ENCODE measurements around the gene ERAL1.
"Not testable (repeated sequence)": the region's sequence is repeated elsewhere in the genome, so short reads cannot be mapped to it uniquely, and the experiment has no call there.

The ERAL1 gene

DNA sequence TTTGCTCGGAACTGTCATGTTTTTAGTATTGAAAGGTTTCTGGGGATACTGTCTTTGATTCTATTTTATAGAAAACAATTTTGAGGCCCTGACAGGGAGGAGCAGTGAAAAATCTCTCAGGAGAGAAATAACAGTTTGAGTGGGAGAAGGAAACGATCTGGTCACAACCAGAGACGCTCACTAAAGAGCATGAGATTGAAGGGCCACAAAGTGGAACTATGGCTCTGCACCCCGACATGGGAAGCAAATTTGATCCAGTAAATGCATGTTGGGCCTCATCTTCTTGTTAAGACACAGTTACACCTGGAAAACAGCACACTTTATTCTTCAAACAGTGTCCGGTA, 492 bp downstream of the ERAL1 start:
- no peak for DNase-seq

DNA sequence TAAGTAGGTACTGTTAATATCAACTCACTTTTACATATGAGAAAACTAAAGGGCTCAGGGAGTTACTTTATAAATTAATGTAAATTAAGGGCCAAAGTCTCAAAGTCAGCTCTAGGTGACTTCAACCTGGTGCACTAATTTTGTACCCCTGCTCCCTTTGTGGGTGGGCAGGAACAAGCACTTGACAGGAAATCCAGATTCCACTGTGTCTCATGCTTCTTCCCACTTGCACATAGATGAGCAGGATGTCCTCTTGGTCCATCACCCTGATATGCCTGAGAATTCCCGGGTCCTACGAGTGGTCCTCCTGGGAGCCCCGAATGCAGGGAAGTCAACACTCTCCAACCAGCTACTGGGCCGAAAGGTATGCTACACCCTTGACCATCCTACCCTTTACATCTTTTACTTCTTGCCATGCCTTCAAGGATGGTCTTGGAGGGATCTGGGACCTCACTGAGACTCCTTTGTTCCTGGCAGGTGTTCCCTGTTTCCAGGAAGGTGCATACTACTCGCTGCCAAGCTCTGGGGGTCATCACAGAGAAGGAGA, 1.3 kb downstream of the ERAL1 start:
- DNase-seq = no peak

DNA sequence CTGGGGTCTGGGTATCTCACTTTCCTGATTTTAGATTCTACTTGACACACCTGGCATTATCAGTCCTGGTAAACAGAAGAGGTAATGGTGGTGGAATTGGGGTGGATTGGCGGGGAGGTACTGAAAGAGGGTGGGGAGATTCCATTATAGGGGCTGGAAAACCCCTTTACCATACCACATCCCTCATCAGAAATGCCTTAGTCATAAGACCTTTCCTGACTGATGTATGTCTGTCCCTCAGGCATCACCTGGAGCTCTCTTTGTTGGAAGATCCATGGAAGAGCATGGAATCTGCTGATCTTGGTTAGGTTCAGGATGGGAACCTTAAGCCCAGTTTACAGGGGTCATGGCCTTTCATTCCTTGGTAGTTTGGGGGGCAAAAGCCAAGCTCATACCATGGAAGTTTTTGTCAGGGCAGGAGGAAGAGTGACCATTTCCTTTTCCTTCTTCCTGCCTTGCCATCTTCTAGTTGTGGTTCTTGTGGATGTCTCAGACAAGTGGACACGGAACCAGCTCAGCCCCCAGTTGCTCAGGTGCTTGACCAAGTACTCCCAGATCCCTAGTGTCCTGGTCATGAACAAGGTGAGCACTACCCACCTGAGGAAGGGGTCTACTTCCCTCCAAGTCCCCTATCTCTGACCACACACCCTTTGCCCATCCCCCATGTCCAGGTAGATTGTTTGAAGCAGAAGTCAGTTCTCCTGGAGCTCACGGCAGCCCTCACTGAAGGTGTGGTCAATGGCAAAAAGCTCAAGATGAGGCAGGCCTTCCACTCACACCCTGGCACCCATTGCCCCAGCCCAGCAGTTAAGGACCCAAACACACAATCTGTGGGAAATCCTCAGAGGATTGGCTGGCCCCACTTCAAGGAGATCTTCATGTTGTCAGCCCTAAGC, 3.3 kb downstream of the ERAL1 start:
- DNase-seq = no peak

DNA sequence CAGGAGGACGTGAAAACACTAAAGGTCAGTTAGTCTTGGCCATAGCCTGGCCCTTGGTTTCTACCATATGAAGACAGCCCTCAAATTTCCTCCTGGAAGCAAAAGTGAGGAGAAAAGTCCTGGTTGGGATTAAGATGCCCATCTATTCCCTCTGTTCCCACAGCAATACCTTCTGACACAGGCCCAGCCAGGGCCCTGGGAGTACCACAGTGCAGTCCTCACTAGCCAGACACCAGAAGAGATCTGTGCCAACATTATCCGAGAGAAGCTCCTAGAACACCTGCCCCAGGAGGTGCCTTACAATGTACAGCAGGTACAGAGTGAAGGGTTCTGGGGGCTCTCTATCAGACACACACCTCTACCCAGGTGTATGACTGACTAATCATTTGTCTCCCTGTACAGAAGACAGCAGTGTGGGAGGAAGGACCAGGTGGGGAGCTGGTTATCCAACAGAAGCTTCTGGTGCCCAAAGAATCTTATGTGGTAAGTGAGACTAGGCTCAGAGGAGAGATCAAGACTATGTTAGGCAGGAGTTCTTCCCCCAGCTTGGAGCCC, 4.1 kb downstream of the ERAL1 start:
- no peak for DNase-seq

DNA sequence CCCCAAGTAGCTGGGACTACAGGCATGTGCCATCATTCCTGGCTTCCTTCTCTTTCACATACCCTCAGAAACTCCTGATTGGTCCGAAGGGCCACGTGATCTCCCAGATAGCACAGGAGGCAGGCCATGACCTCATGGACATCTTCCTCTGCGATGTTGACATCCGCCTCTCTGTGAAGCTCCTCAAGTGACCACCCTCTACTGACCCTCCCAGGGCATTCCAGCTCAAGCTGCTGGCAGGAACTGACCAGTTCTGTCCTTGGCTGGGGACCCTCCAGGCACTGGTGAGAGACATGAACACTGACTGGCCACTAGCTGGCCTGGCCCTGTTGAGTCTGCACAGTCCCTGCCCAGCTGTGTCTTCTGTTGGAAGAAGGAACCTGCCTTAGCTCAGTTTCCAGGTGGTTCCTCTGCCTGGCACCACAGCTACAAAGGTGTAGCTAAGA, 5.6 kb downstream of the ERAL1 start:
- DNase-seq = no peak

DNA sequence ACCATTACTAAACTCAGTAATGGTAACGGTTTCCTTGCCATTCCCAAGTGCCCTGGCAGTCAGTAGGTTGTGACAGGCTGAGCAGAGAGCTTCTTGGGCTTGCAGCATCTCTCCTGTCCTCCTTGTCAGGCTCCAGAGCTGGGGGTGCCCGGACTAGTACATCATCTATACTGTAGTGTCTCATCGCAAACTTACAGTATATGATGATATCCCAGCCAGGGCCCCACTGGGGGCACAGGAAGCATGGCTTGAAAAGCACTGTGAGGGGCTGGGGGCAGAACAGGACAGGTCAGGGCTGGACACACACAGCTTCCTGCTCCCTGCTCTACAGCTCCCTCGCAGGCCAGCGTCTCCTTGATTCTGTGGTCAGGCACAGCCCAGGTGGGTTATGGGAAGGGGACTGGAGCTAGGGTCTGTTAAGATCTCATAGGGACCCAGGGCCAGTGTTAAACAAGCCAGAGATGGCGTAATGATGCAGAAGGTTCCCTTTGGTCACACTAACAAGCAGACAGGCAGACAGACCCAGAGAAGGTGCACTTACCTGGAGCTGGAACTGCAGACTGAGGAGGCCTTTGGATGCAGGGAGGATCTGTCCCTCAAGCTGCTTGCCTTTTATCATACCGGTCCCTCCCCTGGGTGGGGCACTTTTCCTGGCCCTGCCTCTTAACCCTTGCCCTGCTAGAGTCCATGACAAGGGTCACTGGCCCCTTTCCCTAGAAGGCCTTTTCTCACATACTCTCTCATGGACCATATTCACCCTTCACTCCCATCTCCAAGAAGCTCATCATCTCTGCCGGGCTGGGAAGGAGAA, 6.8 kb downstream of the ERAL1 start:
- no peak for DNase-seq

DNA sequence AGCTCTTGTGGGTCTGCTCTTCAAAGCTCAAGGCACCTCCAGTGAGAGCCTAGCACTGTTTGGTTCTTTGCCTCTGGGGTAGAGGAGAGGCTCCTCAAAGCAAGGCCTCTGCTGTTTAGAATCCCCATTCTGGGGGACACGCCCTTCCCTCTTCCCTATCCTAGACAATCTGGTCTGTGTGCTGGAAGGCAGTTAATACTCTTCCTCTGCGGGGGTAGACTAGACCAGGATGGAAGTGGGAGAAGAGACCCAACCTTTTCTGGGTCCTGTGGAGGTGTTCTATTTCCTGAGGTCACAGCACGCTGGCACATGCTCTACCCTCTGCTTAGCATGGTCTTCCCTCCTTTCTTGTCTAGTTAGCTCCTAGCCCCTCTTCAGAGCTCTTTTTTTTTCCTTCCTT, 7.7 kb downstream of the ERAL1 start:
- no peak for DNase-seq

DNA sequence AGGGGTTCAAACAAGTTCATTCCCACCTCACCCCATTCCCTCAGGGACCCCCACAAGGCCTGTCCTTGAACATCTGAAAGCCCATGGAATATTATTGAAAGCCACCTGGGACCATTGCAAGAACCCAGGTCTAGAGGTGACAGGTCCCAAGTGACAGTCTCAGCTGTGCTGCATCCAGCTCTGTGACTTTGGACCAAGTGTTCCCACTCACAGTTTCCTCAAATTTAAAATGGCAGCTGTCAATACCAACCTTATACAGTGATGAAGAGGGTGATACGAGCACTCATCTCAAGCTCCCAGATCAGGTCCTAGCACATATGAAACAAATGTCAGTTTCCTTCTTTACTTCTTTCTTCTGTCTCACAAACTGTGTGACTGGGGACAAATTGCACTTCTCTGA, 9.1 kb downstream of the ERAL1 start:
- no peak for DNase-seq

DNA sequence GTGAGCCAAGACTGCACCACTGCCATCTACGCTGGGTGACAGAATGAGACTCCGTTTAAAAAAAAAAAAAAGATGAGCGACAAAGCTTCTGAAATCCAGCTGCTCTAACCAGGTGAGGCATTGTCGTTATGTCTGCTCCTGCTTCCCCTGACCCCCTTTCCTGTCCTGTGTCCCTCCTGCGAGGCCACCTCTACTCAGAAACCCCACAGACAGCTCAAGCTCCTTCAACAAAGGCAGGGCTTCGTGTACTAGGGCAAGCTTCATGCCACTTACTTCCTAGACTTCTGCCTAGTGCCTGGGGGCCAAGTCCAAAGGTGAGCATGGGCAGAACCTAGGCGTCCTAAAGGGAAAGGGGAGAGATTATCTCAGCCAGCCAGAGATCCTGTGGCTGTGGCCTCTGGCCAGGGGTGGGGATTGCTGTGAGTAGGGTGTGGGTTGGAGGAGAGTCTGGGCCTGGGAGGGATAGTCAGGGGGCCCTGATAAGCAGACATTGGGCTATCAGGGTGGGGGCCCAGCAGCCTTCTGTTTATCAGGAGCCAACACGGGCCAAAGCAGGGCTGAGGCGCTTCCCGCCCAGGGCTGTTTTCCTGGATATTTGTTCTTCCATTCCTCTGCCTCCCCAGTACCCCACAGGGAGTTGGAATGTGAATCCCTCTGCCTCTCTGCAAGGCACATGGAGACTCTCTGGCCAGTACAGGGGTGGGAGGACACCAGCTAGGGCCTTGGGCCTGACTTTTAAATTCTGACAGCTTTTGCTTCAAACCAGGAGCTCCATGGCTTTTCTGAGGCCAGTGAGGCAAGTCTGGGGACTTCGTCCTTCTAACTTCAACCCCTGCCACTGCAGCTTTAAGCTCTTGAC, 10.4 kb downstream of the ERAL1 start:
- no peak for DNase-seq

DNA sequence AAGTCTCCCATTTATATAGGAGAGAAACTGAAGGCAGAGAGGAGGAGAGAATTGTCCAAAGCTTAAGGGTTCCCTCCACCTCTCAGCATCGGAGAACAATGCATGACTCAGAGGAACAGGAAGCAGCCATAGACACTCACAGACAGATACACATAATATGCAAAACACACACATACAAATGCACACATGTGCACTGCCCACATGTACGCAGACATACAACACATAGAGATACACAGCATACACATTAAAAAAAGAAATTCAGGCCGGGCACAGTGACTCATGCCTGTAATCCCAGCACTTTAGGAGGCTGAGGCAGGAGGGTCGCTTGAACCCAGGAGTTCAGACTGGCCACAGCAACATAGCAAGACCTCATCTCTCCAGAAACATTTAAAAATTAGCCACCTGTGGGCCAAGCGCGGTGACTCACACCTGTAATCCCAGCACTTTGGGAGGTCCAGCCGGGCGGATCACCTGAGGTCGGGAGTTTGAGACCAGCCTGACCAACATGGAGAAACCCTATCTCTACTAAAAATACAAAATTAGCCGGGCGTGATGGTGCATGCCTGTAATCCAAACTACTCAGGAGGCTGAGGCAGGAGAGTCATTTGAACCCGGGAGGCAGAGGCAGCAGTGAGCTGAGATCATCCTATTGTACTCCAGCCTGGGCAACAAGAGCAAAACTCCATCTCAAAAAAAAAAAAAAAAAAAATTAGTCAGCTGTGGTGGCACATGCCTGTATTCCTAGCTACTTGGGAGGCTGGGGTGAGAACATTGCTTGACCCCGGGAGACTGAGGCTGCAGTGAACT, 11.3 kb downstream of the ERAL1 start:
- DNase-seq = no peak

DNA sequence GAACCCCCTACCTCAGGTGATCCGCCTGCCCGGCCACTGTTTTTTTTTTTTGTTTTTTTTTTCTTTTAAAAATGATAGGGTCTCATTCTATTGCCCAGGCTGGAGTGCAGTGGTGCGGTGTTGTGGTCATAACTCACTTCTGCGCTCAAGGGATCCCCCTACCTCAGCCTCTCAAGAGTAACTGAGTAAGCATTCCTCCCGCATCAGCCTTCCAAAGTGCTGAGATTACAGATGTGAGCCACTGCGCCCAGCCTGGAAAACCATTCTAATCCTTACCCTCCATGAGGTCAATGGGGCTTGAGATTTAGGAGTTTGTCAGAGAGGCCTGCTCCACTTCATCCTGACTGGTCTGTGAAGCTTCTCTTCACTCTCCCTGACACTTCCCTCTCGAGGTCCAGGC, 12.5 kb downstream of the ERAL1 start:
- no peak for DNase-seq

DNA sequence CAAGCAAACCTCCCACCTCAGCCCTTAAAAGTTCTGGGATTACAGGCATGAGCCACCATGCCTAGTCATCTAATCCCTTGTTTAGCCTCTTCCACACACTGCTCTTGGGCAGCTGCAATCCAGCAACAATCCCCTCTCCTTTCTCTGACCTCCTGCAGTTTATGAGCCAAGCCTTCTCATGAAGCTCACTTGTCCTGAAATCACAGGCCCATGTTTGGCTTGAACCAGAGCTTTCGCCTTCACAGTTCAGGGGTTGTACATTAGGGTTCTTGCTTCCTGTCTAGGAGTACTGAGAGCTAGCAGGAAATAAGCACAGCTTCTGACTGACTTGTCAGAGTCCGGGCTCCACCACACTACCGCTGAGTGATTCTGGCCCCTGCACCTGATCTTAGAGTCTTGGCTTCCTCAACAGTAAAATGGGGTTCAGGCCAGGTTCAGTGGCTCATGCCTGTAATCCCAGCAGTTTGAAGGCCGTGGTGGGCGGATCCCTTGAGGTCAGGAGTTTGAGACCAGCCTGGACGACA, 16.3 kb downstream of the ERAL1 start:
- DNase-seq = no peak

DNA sequence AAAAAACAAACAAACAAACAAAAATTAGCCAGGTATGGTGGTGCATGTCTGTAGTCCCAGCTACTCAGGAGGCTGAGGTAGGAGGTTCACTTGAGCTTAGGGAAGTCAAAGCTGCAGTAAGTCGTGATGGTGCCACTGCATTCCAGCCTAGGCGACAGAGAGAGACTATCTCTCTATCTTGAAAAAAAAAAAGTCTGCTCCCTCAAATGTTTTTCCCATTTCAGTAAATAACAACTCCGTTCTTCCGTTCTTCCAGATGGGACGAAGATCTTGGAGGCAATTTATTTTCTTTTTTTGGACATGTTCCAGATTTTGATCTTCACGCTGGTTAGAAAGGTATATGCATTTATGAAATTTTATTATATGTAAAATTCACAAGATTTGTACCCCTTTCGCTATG, 19.0 kb downstream of the ERAL1 start:
- DNase-seq = no peak

DNA sequence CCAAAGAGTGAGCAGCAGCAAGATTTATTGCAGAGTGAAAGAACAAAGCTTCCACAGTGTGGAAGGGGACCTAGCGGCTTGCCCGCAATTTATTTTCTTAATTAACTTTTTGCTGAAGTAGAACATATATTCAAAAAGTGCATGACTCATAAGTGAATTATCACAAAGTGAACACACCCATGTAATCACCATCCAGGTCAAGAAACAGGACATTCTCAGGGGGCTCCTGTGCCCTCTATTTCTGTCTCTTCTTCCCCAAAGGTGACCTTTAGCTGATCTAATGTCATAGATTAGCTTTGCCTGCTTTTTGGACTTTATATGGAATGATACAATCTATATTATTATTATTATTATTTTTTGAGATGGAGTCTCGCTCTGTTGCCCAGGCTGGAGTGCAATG, 19.9 kb downstream of the ERAL1 start:
- no peak for DNase-seq

DNA sequence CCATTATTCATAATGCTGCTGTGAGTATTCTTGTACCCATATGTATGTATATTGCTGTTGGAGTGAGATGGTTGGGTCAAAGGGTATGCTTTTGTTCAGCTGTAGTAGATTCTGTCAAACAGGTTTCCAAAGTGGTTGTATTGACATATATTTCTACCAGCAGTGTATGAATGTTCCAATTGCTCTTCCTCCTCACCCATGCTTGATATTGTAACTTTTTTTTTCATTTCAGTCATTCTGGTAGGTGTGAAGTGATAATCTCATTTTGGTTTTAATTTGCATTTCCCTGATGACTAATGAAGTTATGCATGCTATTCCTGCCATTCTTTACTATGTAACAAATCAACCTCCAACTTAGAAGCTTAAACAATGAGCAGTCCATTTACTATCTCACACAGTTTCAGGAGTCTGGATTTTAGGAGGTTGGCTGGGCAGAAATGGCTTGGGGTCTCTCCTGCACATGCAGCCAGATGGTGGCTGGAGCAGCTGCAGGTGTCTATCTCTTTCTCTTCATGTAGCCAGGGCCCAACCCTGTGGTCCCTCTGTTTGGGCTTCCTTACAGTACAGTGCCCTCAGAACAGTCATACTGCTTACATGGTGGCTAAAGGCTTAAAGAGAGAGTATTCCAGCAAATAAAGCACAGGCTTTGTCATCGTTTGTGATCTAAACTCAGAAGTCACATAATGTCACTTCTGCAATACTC, 21.2 kb downstream of the ERAL1 start:
- no peak for DNase-seq

DNA sequence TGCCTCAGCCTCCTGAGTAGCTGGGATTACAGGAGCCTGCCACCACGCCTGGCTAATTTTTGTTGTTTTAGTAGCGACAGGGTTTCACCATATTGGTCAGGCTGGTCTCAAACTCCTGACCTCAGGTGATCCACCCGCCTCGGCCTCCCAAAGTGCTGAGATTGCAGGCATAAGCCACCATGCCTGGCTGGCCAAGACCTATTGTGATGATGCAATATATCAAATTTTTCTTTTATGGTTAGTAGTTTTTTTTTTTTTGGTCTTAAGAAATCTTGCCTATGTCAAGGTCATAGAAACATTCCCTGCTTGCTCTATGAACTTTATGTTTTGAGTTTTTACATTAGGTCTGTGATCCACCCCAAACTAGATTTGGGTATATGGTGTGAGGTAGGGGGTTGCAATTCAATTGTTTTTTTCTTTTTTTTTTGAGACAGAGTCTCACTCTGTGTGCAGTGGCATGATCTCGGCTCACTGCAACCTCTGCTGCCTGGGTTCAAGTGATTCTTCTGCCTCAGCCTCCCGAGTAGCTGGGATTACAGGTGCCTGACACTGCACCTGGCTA, 22.4 kb downstream of the ERAL1 start:
- not testable (repeated sequence) for DNase-seq

DNA sequence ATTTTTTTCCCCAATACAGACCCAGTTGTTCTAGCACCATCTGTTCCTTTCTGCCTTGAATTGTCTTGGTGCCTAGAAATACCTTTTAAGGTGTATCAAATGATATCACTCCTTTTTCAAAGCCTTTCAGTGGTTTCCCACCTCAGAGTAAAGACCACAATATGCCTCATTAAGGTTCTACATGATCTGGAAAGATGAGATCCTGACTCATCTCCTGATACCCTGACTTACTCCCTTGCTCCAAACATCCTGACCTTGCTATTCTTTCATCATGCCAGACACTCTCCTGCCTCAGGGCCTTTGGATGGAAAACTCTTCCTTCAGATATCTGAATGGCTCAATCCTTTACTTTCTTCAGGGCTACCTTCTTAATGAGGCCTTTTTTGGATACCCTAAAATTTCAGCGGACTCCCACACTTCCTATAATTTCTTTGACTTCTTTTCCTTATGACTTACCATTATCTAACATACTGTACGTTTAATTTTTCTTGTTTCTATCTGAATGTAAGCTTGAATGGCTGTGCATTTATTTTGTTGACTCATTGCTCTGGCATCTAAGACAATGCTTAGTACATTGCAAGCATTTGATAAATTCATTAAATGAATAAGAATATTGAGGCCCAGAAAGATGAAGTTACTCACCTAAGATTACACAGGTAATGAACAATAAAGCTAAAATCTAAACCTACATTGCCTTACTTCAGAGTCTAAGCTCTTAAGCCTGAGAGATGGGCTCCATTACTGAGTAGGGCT, 23.5 kb downstream of the ERAL1 start:
- no peak for DNase-seq

DNA sequence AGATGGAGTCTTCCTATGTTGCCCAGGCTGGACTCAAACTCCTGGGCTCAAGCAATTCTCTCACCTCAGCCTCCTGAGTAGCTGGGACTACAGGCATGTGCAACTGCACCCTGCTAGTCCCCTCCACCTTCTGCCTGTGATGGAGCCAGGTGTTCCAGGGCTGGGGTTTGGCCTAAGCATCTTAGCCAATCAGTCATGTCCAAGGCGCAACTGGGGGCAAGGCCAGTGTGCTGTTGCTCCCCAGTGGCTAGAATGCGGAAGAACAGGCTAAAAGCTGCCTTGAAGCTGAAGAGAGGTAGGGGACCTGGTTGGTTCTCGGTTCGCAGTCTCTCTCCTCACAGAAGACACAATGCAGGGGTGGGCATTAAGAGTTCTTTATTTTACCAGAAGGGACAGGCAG, 24.2 kb downstream of the ERAL1 start:
- DNase-seq = no peak

DNA sequence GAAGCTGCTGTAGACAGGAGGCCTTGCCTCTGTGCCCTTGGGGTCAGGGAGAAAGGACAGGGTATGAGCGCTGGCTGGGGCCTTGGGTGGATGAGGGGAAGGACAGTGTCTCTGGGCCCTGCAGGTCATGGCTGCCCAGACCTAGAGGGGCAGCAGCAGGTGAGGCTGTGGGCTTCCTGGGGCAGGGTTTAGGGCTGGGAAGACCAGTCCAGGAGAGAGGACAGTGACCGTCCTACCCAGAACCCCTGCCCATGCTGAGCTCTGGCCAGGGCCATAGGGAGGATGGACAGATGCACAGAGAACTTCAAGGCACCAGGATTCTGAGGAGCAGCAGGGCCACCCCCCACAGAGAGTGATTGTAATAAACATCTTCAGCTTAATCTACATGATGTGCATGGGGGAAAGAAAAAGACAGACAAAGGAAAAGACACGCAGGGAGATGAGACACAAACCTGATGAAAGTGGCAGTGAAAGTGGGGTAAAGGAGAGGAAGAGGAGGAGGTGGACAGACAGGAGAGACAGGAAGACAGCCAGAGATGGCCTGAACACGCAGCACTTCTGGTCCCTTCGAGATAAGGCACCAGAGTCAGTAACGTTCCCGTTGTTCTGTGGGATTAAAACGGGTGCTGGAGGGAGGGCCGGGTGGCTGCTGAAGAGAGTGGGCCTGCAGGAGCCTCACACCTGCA, 25.2 kb downstream of the ERAL1 start:
- no peak for DNase-seq
